RPMI7951 (cell line): ENCODE results near the gene MADD. TPM values are rescaled to one million over a fixed set of nuclear protein-coding genes. Genes with fewer than 3 reads are reported as not detected.

Experiments
- DNase-seq: peaks from one replicate; pipeline ENCODE4 v3.0.0-alpha.2; 2012; ENCODE audit warnings: low read depth
- total RNA-seq: library from RNA; depleted of rRNA; stranded (reverse); fragments of >200 nt; shearing (Covaris generic); gene quantifications from 2 replicates; pipeline ENCODE4 v1.2.3, GENCODE V29; 2014; rRNA removed

MADD gene
- total RNA-seq: 13.5 and 17.0 TPM in 2 replicates

- peak; percentile 84 for DNase-seq
These were observed at the start of gene MADD for GRCh38 chr11:47269829-47270305. MADD (plus strand) TSS chr11:47270133.

- peak; percentile 75 for DNase-seq
These were observed 49.5 kb upstream of the MADD start for GRCh38 chr11:47220401-47220821.

- DNase-seq: no peak
These were observed 47.2 kb upstream of the MADD start for GRCh38 chr11:47222696-47223095.

- no peak for DNase-seq
These were observed 44.2 kb upstream of the MADD start for GRCh38 chr11:47225552-47226400.

- DNase-seq: no peak
These were observed 40.8 kb upstream of the MADD start for GRCh38 chr11:47229161-47229560.

GRCh38 chr11:47233051-47233450 is 36.9 kb upstream of the MADD start:
- DNase-seq: no peak

- DNase-seq: peak; percentile 78
These were observed 35.8 kb upstream of the MADD start for GRCh38 chr11:47233989-47234668.

- DNase-seq: peak; percentile 62
These were observed 35.2 kb upstream of the MADD start for GRCh38 chr11:47234669-47235100.

- no peak for DNase-seq
These were observed 34.8 kb upstream of the MADD start for GRCh38 chr11:47235163-47235562.

GRCh38 chr11:47236482-47236881 is 33.5 kb upstream of the MADD start:
- DNase-seq: peak; percentile 51

- no peak for DNase-seq
These were observed 30.1 kb upstream of the MADD start for GRCh38 chr11:47239852-47240251.

- DNase-seq: no peak
These were observed 28.1 kb upstream of the MADD start for GRCh38 chr11:47241841-47242301.

- no peak for DNase-seq
These were observed 27.2 kb upstream of the MADD start for GRCh38 chr11:47242596-47243192.

- no peak for DNase-seq
These were observed 26.5 kb upstream of the MADD start for GRCh38 chr11:47243454-47243853.

GRCh38 chr11:47244448-47245350 is 25.2 kb upstream of the MADD start:
- no peak for DNase-seq

- DNase-seq: no peak
These were observed 24.1 kb upstream of the MADD start for GRCh38 chr11:47245611-47246357.

- no peak for DNase-seq
These were observed 22.4 kb upstream of the MADD start for GRCh38 chr11:47247502-47247901.

GRCh38 chr11:47248304-47248663 is 21.6 kb upstream of the MADD start:
- peak; percentile 31 for DNase-seq

- DNase-seq: peak; percentile 82
These were observed 21.1 kb upstream of the MADD start, which contains the start of gene ACP2 for GRCh38 chr11:47248664-47249377. ACP2 (minus strand) TSS chr11:47248814; CDS start chr11:47248789, 25 bp downstream.

GRCh38 chr11:47249378-47249715 is 20.6 kb upstream of the MADD start:
- DNase-seq: no peak
